HepG2 (cell line): Measurements from ENCODE around the gene METTL4. TPM values are rescaled to one million over a fixed set of nuclear protein-coding genes. Genes with fewer than 3 reads are reported as not detected.
A peak's percentile ranks its signal among the peaks of the same experiment; 100 is the strongest.

ENCODE experiments used
- ATAC-seq: fragments of 200-7000 bp; cut with Tn5 transposase; 3 replicates; pipeline ENCODE4 v1.9.1; 2020; ENCODE audit warnings: mild to moderate bottlenecking, moderate library complexity
- Bru-seq: library from RNA; stranded (reverse); fragments of 400-500 nt; gene quantifications from one replicate; lab custom pipeline; 2021; lab: Mats Ljungman, UMichigan
- BruChase-seq, 2 experiments: library from RNA; stranded (reverse); fragments of 400-500 nt; gene quantifications; one replicate each; lab custom pipeline; 2021; lab: Mats Ljungman, UMichigan
- BruUV-seq: library from RNA; stranded (reverse); fragments of 400-500 nt; replicated peaks from 2 replicates; lab custom pipeline; 2021; lab: Mats Ljungman, UMichigan
- CTCF ChIA-PET: fragments of 300-600 bp; formaldehyde crosslinking; extraction: SDS; loops from one replicate; lab custom pipeline; 2021; ENCODE audit warnings: low total read pairs, inconsistent platforms, low intra/inter-chr PET ratio; lab: Yijun Ruan, JAX
- POLR2A ChIA-PET: fragments of 350-600 bp; sonication (Branson Sonifier 250); formaldehyde crosslinking; loops from one replicate; lab custom pipeline; 2020; ENCODE audit warnings: antibody characterized with exemption, inconsistent platforms; lab: Yijun Ruan, JAX
- DNase-seq: peaks from one replicate; pipeline ENCODE4 v3.0.0-alpha.2; 2015; ENCODE audit warnings: low spot score
- FAIRE-seq: peaks from 3 replicates; lab custom pipeline; 2011; peaks lifted over from hg19 to GRCh38; lab: Jason Lieb, UNC
- H2AFZ ChIP-seq: one replicate; pipeline ENCODE4 v1.6.1; 2011; ENCODE audit warnings: low read length, inconsistent platforms
- H3K27ac ChIP-seq: fragments of 300-600 bp; 3 replicates; pipeline ENCODE4 v1.8.0; 2011; ENCODE audit warnings: mixed run types, mild to moderate bottlenecking, mixed read lengths, low read length, inconsistent platforms; ENCODE audit not compliant: insufficient read depth; ENCODE audit errors: extremely low read length
- H3K27me3 ChIP-seq, 2 experiments: fragments of 200-600 bp in 1 of 2; 2 replicates in 1 of 2; 3 replicates in 1 of 2; pipeline versions ENCODE4 v1.6.0 to v1.8.0; 2011; ENCODE audit warnings: low read length in 2 of 2, mild to moderate bottlenecking in 2 of 2, moderate library complexity in 2 of 2, inconsistent platforms in 1 of 2; ENCODE audit not compliant: insufficient read depth in 2 of 2, control insufficient read depth in 1 of 2
- H3K36me3 ChIP-seq, 2 experiments: fragments of 200-600 bp in 1 of 2; replicated peaks in 1 of 2; 2 replicates in 1 of 2; 3 replicates in 1 of 2; pipeline versions ENCODE4 v1.5.1 to v1.8.0; 2011; ENCODE audit warnings: low read length in 2 of 2, inconsistent platforms in 1 of 2; ENCODE audit not compliant: insufficient read depth in 2 of 2, control insufficient read depth in 1 of 2
- H3K4me1 ChIP-seq: 2 replicates; pipeline ENCODE4 v1.5.1; 2012; ENCODE audit warnings: low read length, inconsistent platforms; ENCODE audit not compliant: insufficient read depth
- H3K4me2 ChIP-seq: 2 replicates; pipeline ENCODE4 v1.6.0; 2011; ENCODE audit warnings: low read depth, low read length, inconsistent platforms
- H3K4me3 ChIP-seq, 3 experiments: fragments of 200-600 bp in 1 of 3; sonication (generic), shearing (Covaris generic) in 1 of 3; replicated peaks in 1 of 3; 2 replicates each; pipeline ENCODE4 v1.5.1; 2011 to 2016; ENCODE audit warnings: low read length in 3 of 3, inconsistent platforms in 2 of 3, low read depth in 2 of 3, mild to moderate bottlenecking in 2 of 3, control low read depth in 1 of 3, mixed read lengths in 1 of 3; ENCODE audit not compliant: insufficient read depth in 1 of 3
- H3K79me2 ChIP-seq: one replicate; pipeline ENCODE4 v1.6.1; 2011; ENCODE audit warnings: low read length, inconsistent platforms; ENCODE audit not compliant: insufficient read depth
- H3K9ac ChIP-seq: 2 replicates; pipeline ENCODE4 v1.6.0; 2011; ENCODE audit warnings: mild to moderate bottlenecking, low read depth, low read length, inconsistent platforms; ENCODE audit not compliant: insufficient read depth
- H3K9me3 ChIP-seq: 2 replicates; pipeline ENCODE4 v1.5.1; 2012; ENCODE audit warnings: mild to moderate bottlenecking, low read length
- H4K20me1 ChIP-seq: 2 replicates; pipeline ENCODE4 v1.6.0; 2011; ENCODE audit warnings: inconsistent platforms, mild to moderate bottlenecking, low read length, moderate library complexity; ENCODE audit not compliant: insufficient read depth
- ATF7-NPFF ChIP-seq: sonication (generic); formaldehyde crosslinking; IDR thresholded peaks from 2 replicates; pipeline ENCODE4 v1.8.1; 2023; ENCODE audit warnings: mild to moderate bottlenecking, low read depth, missing genetic modification reagents, moderate library complexity
- MLLT10 ChIP-seq: sonication (generic); formaldehyde crosslinking; IDR thresholded peaks from 2 replicates; pipeline ENCODE4 v1.4.0; 2020; ENCODE audit warnings: missing genetic modification reagents
- NONO ChIP-seq, 2 experiments: fragments of 450-650 bp in 1 of 2; sonication (generic) in 1 of 2; formaldehyde crosslinking in 1 of 2; IDR thresholded peaks in 1 of 2; conservative IDR thresholded peaks in 1 of 2; 2 replicates each; pipeline versions ENCODE4 v1.6.1 to v1.8.0; 2017 to 2022; ENCODE audit warnings: mild to moderate bottlenecking in 1 of 2, missing genetic modification reagents in 1 of 2, moderate library complexity in 1 of 2
- RBM22 ChIP-seq: fragments of 200-400 bp; formaldehyde crosslinking; optimal IDR thresholded peaks from 2 replicates; pipeline ENCODE3; 2017; ENCODE audit warnings: mild to moderate bottlenecking, low read length, moderate library complexity
- SRY ChIP-seq: sonication (generic); formaldehyde crosslinking; IDR thresholded peaks from 2 replicates; pipeline ENCODE4 v1.8.0; 2022; ENCODE audit warnings: mild to moderate bottlenecking, missing genetic modification reagents
- ZNF235 ChIP-seq: sonication (generic); formaldehyde crosslinking; IDR thresholded peaks from 2 replicates; pipeline ENCODE4 v1.8.1; 2023; ENCODE audit warnings: mild to moderate bottlenecking, missing genetic modification reagents, borderline replicate concordance
- ZNF263 ChIP-seq: sonication (generic); formaldehyde crosslinking; IDR thresholded peaks from 2 replicates; pipeline ENCODE4 v1.4.0; 2020; ENCODE audit warnings: missing genetic modification reagents
- ZNF337 ChIP-seq: sonication (generic); formaldehyde crosslinking; IDR thresholded peaks from 2 replicates; pipeline ENCODE4 v1.5.1; 2020; ENCODE audit warnings: missing genetic modification reagents, low read depth, mild to moderate bottlenecking, borderline replicate concordance
- ZNF569 ChIP-seq: sonication (generic); formaldehyde crosslinking; IDR thresholded peaks from 2 replicates; pipeline ENCODE4 v1.5.0; 2020; ENCODE audit warnings: mild to moderate bottlenecking, missing genetic modification reagents, moderate library complexity, borderline replicate concordance
- ZNF589 ChIP-seq: sonication (generic); formaldehyde crosslinking; conservative IDR thresholded peaks from 2 replicates; pipeline ENCODE4 v1.8.0; 2022; ENCODE audit warnings: mild to moderate bottlenecking, moderate library complexity, missing genetic modification reagents
- ZNF607 ChIP-seq: sonication (generic); formaldehyde crosslinking; IDR thresholded peaks from 2 replicates; pipeline ENCODE4 v1.5.1; 2020; ENCODE audit warnings: missing genetic modification reagents, mild to moderate bottlenecking, borderline replicate concordance
- WGBS: methylation state at CpG from one replicate; pipeline ENCODE4 v1.1.6; 2017; ENCODE audit warnings: low lambda C conversion rate; 5-methylcytosine and 5-hydroxymethylcytosine counted together
- in situ Hi-C: cut with HindIII; loops from 2 replicates; pipeline ENCODE4 v1.10.0; 2017; ENCODE audit warnings: low pct_unique_long_range_greater_than_20kb; ENCODE audit not compliant: extremely low pct_ligation_motif_present
- intact Hi-C: fragments of 100-400 bp; cut with micrococcal nuclease; formaldehyde crosslinking; loops from one replicate; pipeline ENCODE4 v1.10.0; 2022; ENCODE audit not compliant: unreplicated experiment
- long read RNA-seq, 2 experiments: library from RNA in 1 of 2; library from polyadenylated mRNA in 1 of 2; stranded (forward) in 1 of 2; unstranded in 1 of 2; transcript quantifications; one replicate each; pipeline ENCODE4 v2.0.0, GENCODE V29; 2019 to 2022
- polyA minus RNA-seq, 3 experiments: library from RNA; depleted of rRNA, polyadenylated mRNA; stranded (reverse); fragments of >200 nt; gene quantifications; 2 replicates each; pipeline ENCODE4 v1.2.3, GENCODE V29; 2011; ENCODE audit warnings: low replicate concordance in 1 of 3
- polyA plus RNA-seq, 8 experiments: library from polyadenylated mRNA; depleted of rRNA in 3 of 8; stranded (reverse) in 7 of 8; unstranded in 1 of 8; fragments of >200 nt; fragmentation: Illumina TruSeq in 4 of 8; extraction: Trizol in 4 of 8; gene quantifications; 2 replicates each; pipeline versions ENCODE4 v1.2.1 to v1.2.3, GENCODE V29; 2011 to 2016; ENCODE audit warnings: low read depth in 4 of 8, missing spikeins in 1 of 8, mixed read lengths in 1 of 8; ENCODE audit not compliant: insufficient read depth in 1 of 8
- total RNA-seq, 5 experiments: library from RNA; depleted of rRNA; stranded (reverse); fragments of >200 nt; fragmentation: Illumina TruSeq; extraction: Trizol; gene quantifications; 2 replicates each; pipeline ENCODE4 v1.2.3, GENCODE V29; 2016; ENCODE audit warnings: low read depth in 1 of 5
- TF ChIP-seq, protein P1 (sequence below): sonication (generic); formaldehyde crosslinking; IDR thresholded peaks from 2 replicates; pipeline ENCODE4 v1.4.0; 2020; ENCODE audit warnings: missing genetic modification reagents

Gene METTL4
- total RNA-seq (2016; rRNA removed; fragmentation: Illumina TruSeq; extraction: Trizol) (6.8 and 8.4 TPM in 2 replicates), polyA plus RNA-seq (2011; rRNA removed) (5.6 and 8.1 TPM in 2 replicates), polyA minus RNA-seq (2011; rRNA and poly(A)+ RNA removed; ENCODE audit: low replicate concordance) (4.1 and 12.7 TPM in 2 replicates), Bru-seq, nascent RNA (percentile 69 among the genes with signal in this experiment), BruChase-seq, experiment 1, labeled RNA remaining after a 6-hour chase (percentile 72 among the genes with signal in this experiment), BruChase-seq, experiment 2, labeled RNA remaining after a 2-hour chase (percentile 79 among the genes with signal in this experiment)
- 2.2 and 2.6 TPM in 2 replicates for total RNA-seq (2016; cell fraction: cytosol; rRNA removed; fragmentation: Illumina TruSeq; extraction: Trizol; ENCODE audit: low read depth)
- total RNA-seq (2016; cell fraction: insoluble cytoplasmic fraction; rRNA removed; fragmentation: Illumina TruSeq; extraction: Trizol) = 10.4 and 11.1 TPM in 2 replicates
- 7.2 and 9.1 TPM in 2 replicates for total RNA-seq (2016; cell fraction: membrane; rRNA removed; fragmentation: Illumina TruSeq; extraction: Trizol)
- 14.4 and 14.8 TPM in 2 replicates for total RNA-seq (2016; cell fraction: nucleus; rRNA removed; fragmentation: Illumina TruSeq; extraction: Trizol)
- polyA plus RNA-seq (2011; cell fraction: cytosol; rRNA removed) = 2.8 and 3.9 TPM in 2 replicates
- polyA plus RNA-seq (2011; cell fraction: nucleus; rRNA removed) = 5.4 and 6.7 TPM in 2 replicates
- 5.7 and 6.2 TPM in 2 replicates for polyA plus RNA-seq (2012)
- 2.6 and 3.4 TPM in 2 replicates for polyA plus RNA-seq (2016; cell fraction: cytosol; fragmentation: Illumina TruSeq; extraction: Trizol; ENCODE audit: low read depth)
- polyA plus RNA-seq (2016; cell fraction: insoluble cytoplasmic fraction; fragmentation: Illumina TruSeq; extraction: Trizol; ENCODE audit: low read depth) = 9.9 and 13.8 TPM in 2 replicates
- 4.2 and 5.2 TPM in 2 replicates for polyA plus RNA-seq (2016; cell fraction: membrane; fragmentation: Illumina TruSeq; extraction: Trizol; ENCODE audit: low read depth)
- 22.4 and 23.4 TPM in 2 replicates for polyA plus RNA-seq (2016; cell fraction: nucleus; fragmentation: Illumina TruSeq; extraction: Trizol; ENCODE audit: insufficient read depth, low read depth)
- 3.7 and 3.9 TPM in 2 replicates for polyA minus RNA-seq (2011; cell fraction: cytosol; rRNA and poly(A)+ RNA removed)
- polyA minus RNA-seq (2011; cell fraction: nucleus; rRNA and poly(A)+ RNA removed) = 20.5 and 21.6 TPM in 2 replicates
- long read RNA-seq, experiment 1, partial matches to known transcripts = 3 of 5 reads
- long read RNA-seq, experiment 1, other reads (novel, unspliced or antisense) = 0 of 5 reads
- long read RNA-seq, experiment 2, partial matches to known transcripts = 1 of 12 reads
- long read RNA-seq, experiment 2, other reads (novel, unspliced or antisense) = 10 of 12 reads

DNA sequence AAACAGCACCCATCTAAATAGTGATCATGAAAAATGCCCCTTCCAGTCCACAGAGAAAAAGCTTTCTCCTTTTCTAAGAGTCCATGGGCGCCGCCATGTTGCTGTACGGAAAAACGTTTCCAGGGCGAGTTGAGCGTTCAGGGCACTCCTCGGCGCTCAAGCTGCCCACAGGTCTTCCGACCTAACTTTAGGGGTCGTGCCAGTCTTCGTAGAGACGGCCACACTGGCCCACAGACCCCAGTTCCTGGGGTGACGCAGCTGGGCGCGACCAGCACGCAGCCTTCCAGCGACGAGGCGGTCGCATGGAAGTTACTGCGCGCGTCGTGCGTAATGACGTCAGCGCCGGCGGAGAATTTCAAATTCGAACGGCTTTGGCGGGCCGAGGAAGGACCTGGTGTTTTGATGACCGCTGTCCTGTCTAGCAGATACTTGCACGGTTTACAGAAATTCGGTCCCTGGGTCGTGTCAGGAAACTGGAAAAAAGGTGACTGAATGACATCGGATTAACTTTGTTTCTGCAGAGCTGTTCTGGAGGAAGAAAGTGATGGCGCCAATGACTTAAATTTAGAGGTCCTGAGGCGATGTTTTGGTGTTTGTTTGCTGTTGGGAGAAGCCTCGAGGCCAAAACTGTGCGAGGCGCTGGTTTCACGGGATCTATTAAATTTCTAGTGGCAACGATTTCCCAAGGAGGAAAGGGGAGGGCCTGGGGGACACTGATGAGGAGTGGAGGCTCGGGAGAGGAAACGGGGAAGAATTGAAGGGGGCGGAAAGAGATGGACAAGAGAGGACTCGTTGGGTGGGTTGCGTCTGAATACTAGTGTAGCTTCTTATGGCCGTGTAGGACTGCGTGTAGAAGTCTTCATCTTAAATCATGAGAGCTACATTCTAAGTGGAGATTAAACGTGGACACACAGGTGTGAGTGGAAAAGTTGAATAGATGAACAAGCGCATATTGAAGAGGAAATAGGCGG is at the start of gene METTL4, which contains the start of gene NDC80:
Gene METTL4, minus strand, starts transcription at position 306 of the 971 bp plus-strand sequence. CDS start 4,289 bp downstream, outside the sequence.
Gene NDC80, plus strand, starts transcription at position 358 of the 971 bp plus-strand sequence. CDS start 1,429 bp downstream, outside the sequence.
- TSS peak; percentile 79 for BruUV-seq
- DNase-seq (peak; percentile 85), ATAC-seq (peak; percentile 91), FAIRE-seq (peak; percentile 57)
- H3K4me1 ChIP-seq = peaks cover 23% of the 10 kb centered on the region
- H4K20me1 ChIP-seq = no peaks in the 10 kb centered on the region
- POLR2A ChIA-PET = interaction anchor here (1.1 to 1.4 kb wide), 2 partner anchors 17 to 85 kb away, joined by 3 to 4 read pairs; no protein-coding TSS in a partner anchor
- WGBS = under 1% methylated on average over 49 of the region's 55 CpGs
- in situ Hi-C loops = loop anchor here (25.0 kb wide), 1 partner anchor 1709 kb away; no protein-coding TSS in a partner anchor
- H3K9ac ChIP-seq = peak within 1 kb of the TSS; percentile 98
- peak within 1 kb of the TSS; percentile 92 for H3K4me2 ChIP-seq
- H3K79me2 ChIP-seq = peaks cover 52% of the 10 kb centered on the region
- H3K4me3 ChIP-seq = peak within 1 kb of the TSS; percentile 82 to 89 (median 83)
- CTCF ChIA-PET = no interaction called here
- H3K9me3 ChIP-seq = no peaks in the 10 kb centered on the region
- H2AFZ ChIP-seq = peak within 1 kb of the TSS; percentile 46
- intact Hi-C loops = loop anchor here (2.0 kb wide), 2 partner anchors 17 to 83 kb away; partner anchors contain the start of gene SMCHD1
- peaks cover 2 to 19% of the 10 kb centered on the region in 2 experiments; a peak in 3 of 5 replicates for H3K36me3 ChIP-seq
- no peaks in the 10 kb centered on the region; a peak in 1 of 5 replicates for H3K27me3 ChIP-seq
- H3K27ac ChIP-seq = peak within 1 kb of the TSS; percentile 99
- 0 out of 2 replicates have a peak, but pooled peaks have one; percentile 44 for TF ChIP-seq ZNF337 (CRISPR knock-in tag)
- peak; percentile 96 for TF ChIP-seq ZNF589 (CRISPR knock-in tag)
- TF ChIP-seq ZNF263 = peak; percentile 47; the same call in 1 of the 2 replicates
- TF ChIP-seq ZNF235 = no peak
- TF ChIP-seq RBM22 = no peak
- TF ChIP-seq, protein P1, sequence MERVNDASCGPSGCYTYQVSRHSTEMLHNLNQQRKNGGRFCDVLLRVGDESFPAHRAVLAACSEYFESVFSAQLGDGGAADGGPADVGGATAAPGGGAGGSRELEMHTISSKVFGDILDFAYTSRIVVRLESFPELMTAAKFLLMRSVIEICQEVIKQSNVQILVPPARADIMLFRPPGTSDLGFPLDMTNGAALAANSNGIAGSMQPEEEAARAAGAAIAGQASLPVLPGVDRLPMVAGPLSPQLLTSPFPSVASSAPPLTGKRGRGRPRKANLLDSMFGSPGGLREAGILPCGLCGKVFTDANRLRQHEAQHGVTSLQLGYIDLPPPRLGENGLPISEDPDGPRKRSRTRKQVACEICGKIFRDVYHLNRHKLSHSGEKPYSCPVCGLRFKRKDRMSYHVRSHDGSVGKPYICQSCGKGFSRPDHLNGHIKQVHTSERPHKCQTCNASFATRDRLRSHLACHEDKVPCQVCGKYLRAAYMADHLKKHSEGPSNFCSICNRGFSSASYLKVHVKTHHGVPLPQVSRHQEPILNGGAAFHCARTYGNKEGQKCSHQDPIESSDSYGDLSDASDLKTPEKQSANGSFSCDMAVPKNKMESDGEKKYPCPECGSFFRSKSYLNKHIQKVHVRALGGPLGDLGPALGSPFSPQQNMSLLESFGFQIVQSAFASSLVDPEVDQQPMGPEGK (CRISPR knock-in tag) = no peak
- no peak for TF ChIP-seq ZNF607 (CRISPR knock-in tag)
- 0 out of 2 replicates have a peak, but pooled peaks have one; percentile 84 for TF ChIP-seq SRY (CRISPR knock-in tag)
- TF ChIP-seq MLLT10 (CRISPR knock-in tag) = no peak
- no peak for TF ChIP-seq NONO (IDR thresholded peaks at IDR 0.05)
- peak; percentile 87 for TF ChIP-seq NONO (CRISPR knock-in tag; conservative IDR thresholded peaks at IDR 0.05)
- peak; percentile 98 for TF ChIP-seq ATF7-NPFF (CRISPR knock-in tag)
- no peak for TF ChIP-seq ZNF569
